OCI-LY1 (cell line): Measurements from ENCODE around the gene CARD19.

Experiments used
- H2AFZ ChIP-seq: fragments of 200-600 bp; sonication (generic), shearing (Covaris generic); 2 replicates; pipeline ENCODE4 v1.6.0; 2014; ENCODE audit warnings: antibody characterized with exemption, mild to moderate bottlenecking, low read length
- H3F3A ChIP-seq: fragments of 200-600 bp; sonication (generic), shearing (Covaris generic); 2 replicates; pipeline ENCODE4 v1.6.0; 2014; ENCODE audit warnings: mild to moderate bottlenecking, antibody characterized with exemption, low read length, moderate library complexity; ENCODE audit not compliant: insufficient read depth
- H3K27ac ChIP-seq: fragments of 200-600 bp; sonication (generic); 2 replicates; pipeline ENCODE4 v1.5.1; 2014; ENCODE audit warnings: low read length, mixed run types, mild to moderate bottlenecking, low read depth; ENCODE audit not compliant: poor library complexity, severe bottlenecking
- H3K27me3 ChIP-seq: fragments of 200-600 bp; sonication (generic); 2 replicates; pipeline ENCODE4 v1.6.0; 2014; ENCODE audit warnings: antibody characterized with exemption, mild to moderate bottlenecking, low read length, moderate library complexity; ENCODE audit not compliant: insufficient read depth
- H3K36me3 ChIP-seq: fragments of 200-600 bp; sonication (generic); 2 replicates; pipeline ENCODE4 v1.6.1; 2014; ENCODE audit warnings: mild to moderate bottlenecking, antibody characterized with exemption, low read length, moderate library complexity, mixed read lengths; ENCODE audit not compliant: insufficient read depth
- H3K4me1 ChIP-seq: fragments of 200-600 bp; sonication (generic); 2 replicates; pipeline ENCODE4 v1.5.1; 2014; ENCODE audit warnings: mild to moderate bottlenecking, low read length, moderate library complexity; ENCODE audit not compliant: insufficient read depth, severe bottlenecking
- H3K4me2 ChIP-seq: fragments of 200-600 bp; sonication (generic), shearing (Covaris generic); 2 replicates; pipeline ENCODE4 v1.6.1; 2014; ENCODE audit warnings: low read length
- H3K4me3 ChIP-seq: fragments of 200-600 bp; sonication (generic); 2 replicates; pipeline ENCODE4 v1.5.1; 2014; ENCODE audit warnings: low read length, low read depth, mild to moderate bottlenecking, mixed read lengths; ENCODE audit not compliant: poor library complexity, severe bottlenecking
- H3K79me2 ChIP-seq: fragments of 200-600 bp; shearing (Covaris generic); 2 replicates; pipeline ENCODE4 v1.6.1; 2016; ENCODE audit warnings: mixed run types, low read length, mixed read lengths; ENCODE audit not compliant: insufficient read depth
- H3K9ac ChIP-seq: fragments of 200-600 bp; sonication (generic), shearing (Covaris generic); 2 replicates; pipeline ENCODE4 v1.6.1; 2014; ENCODE audit warnings: mild to moderate bottlenecking, low read length, mixed read lengths
- H3K9me2 ChIP-seq: fragments of 200-600 bp; sonication (generic), shearing (Covaris generic); 2 replicates; pipeline ENCODE4 v1.6.1; 2014; ENCODE audit warnings: low read depth, mild to moderate bottlenecking, low read length, mixed read lengths
- H3K9me3 ChIP-seq: fragments of 200-600 bp; shearing (Covaris generic); 2 replicates; pipeline ENCODE4 v1.6.1; 2014; ENCODE audit warnings: low read length, mixed read lengths
- H4K20me1 ChIP-seq: fragments of 200-600 bp; sonication (generic), shearing (Covaris generic); 2 replicates; pipeline ENCODE4 v1.6.0; 2016; ENCODE audit warnings: mild to moderate bottlenecking, low read length; ENCODE audit not compliant: insufficient read depth
- CTCF ChIP-seq: fragments of 200-600 bp; sonication (generic), shearing (Covaris generic); IDR thresholded peaks from 2 replicates; pipeline ENCODE4 v1.5.1; 2017; ENCODE audit warnings: mild to moderate bottlenecking, antibody characterized with exemption, low read length, moderate library complexity, mixed read lengths
- EZH2 ChIP-seq: fragments of 200-600 bp; sonication (generic), shearing (Covaris generic); IDR thresholded peaks from 2 replicates; pipeline ENCODE4 v1.8.0; 2017; ENCODE audit warnings: borderline replicate concordance, mixed run types, mild to moderate bottlenecking, antibody characterized with exemption, low read length, moderate library complexity, mixed read lengths

CARD19 gene

DNA sequence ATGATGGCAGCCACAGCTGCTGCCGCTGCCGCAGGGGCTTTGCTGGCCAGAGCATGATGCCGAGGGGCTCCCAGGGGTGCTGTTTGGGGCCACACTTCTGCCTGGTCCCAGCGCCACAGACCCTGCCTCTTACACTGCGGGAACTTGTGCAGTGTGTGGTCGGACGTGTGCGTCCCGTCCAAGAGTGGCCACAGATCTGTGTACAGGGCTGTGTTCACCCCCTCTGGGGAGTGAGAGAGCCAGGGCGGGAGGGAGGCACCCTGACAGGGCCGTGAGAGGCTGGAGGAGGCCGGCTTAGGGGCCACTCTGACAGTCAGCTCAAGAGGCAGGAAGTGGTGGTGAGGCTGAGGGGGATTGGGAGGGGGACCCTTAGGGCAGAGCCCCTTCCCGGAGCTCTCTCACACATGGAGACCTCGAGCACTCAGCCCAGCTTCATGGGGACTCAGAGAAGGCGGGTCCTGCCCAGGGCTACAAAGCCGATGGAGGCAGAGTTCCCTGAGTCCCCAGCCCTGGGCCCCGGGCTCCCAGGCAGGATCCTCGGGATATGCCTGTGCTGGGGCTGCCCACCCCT lies 13.1 kb upstream of the CARD19 start:
- no peak for TF ChIP-seq CTCF
- TF ChIP-seq EZH2: no peak
- no peaks in the 10 kb centered on the region for H4K20me1 ChIP-seq
- no peaks in the 10 kb centered on the region for H3K9me2 ChIP-seq
- no peak overlapping the region for H2AFZ ChIP-seq
- no peak overlapping the region for H3K9ac ChIP-seq
- H3K4me3 ChIP-seq: no peak overlapping the region
- no peaks in the 10 kb centered on the region for H3K4me1 ChIP-seq
- no peaks in the 10 kb centered on the region for H3F3A ChIP-seq
- peaks cover 80% of the 10 kb centered on the region for H3K36me3 ChIP-seq
- H3K27ac ChIP-seq: no peak overlapping the region
- H3K9me3 ChIP-seq: no peaks in the 10 kb centered on the region
- no peaks in the 10 kb centered on the region for H3K27me3 ChIP-seq
- no peaks in the 10 kb centered on the region for H3K79me2 ChIP-seq
- H3K4me2 ChIP-seq: no peak overlapping the region

GRCh38 chr9:93083592-93084470 lies 12.2 kb upstream of the CARD19 start:
- Histone ChIP-seq H3K9me2 (no peaks in the 10 kb centered on the region), H3K9me3 (no peaks in the 10 kb centered on the region), H3K4me3 (no peak overlapping the region), H3K36me3 (peaks cover 82% of the 10 kb centered on the region), H3K9ac (no peak overlapping the region), H2AFZ (no peak overlapping the region), H3K4me1 (no peaks in the 10 kb centered on the region), H3K79me2 (no peaks in the 10 kb centered on the region), H4K20me1 (no peaks in the 10 kb centered on the region), H3K27me3 (no peaks in the 10 kb centered on the region), H3K27ac (no peak overlapping the region), H3K4me2 (no peak overlapping the region), H3F3A (no peaks in the 10 kb centered on the region)
- TF ChIP-seq EZH2: no peak
- TF ChIP-seq CTCF: no peak

DNA sequence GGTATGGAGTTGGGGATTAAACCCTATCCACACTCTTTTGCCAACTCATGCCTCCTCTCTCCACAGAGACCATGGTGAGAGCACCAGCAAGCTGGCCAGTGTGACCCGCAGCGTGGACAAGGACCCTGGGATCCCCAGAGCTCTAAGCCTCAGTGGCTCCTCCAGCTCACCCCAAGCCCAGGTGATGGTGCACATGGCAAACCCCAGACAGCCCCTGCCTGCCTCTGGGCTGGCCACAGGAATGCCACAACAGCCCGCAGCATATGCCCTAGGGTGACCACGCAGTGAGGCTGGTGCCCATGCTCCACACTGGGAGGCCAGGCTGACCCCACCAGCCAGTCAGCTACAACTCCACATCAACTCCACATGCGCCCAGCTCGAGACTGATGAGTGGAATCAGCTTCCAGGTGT lies 11.5 kb upstream of the CARD19 start:
- Histone ChIP-seq H3K9me3 (no peaks in the 10 kb centered on the region), H4K20me1 (no peaks in the 10 kb centered on the region), H3K4me2 (no peak overlapping the region), H3K27ac (no peak overlapping the region), H2AFZ (no peak overlapping the region), H3K79me2 (no peaks in the 10 kb centered on the region), H3K27me3 (no peaks in the 10 kb centered on the region), H3F3A (no peaks in the 10 kb centered on the region), H3K9ac (no peak overlapping the region), H3K9me2 (no peaks in the 10 kb centered on the region), H3K4me3 (no peak overlapping the region), H3K36me3 (peaks cover 75% of the 10 kb centered on the region), H3K4me1 (no peaks in the 10 kb centered on the region)
- TF ChIP-seq CTCF (no peak), EZH2 (no peak)
